Measurements from ENCODE around the gene GRM8. TPM values are rescaled to one million over a fixed set of nuclear protein-coding genes. Genes with fewer than 3 reads are reported as not detected.

Gene GRM8
- total RNA-seq, 1 experiment from 2014 or later, result not detected

GRCh38 chr7:126460664-126461063 lies 792.1 kb downstream of the GRM8 start:
- POLR2A ChIA-PET, result no interaction called here
- TF ChIP-seq POLR2AphosphoS5 (IDR thresholded peaks at IDR 0.05; ENCODE audit: low read depth, low read length), result no peak
- TF ChIP-seq, protein P1, sequence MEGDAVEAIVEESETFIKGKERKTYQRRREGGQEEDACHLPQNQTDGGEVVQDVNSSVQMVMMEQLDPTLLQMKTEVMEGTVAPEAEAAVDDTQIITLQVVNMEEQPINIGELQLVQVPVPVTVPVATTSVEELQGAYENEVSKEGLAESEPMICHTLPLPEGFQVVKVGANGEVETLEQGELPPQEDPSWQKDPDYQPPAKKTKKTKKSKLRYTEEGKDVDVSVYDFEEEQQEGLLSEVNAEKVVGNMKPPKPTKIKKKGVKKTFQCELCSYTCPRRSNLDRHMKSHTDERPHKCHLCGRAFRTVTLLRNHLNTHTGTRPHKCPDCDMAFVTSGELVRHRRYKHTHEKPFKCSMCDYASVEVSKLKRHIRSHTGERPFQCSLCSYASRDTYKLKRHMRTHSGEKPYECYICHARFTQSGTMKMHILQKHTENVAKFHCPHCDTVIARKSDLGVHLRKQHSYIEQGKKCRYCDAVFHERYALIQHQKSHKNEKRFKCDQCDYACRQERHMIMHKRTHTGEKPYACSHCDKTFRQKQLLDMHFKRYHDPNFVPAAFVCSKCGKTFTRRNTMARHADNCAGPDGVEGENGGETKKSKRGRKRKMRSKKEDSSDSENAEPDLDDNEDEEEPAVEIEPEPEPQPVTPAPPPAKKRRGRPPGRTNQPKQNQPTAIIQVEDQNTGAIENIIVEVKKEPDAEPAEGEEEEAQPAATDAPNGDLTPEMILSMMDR (IDR thresholded peaks at IDR 0.05), result no peak
- in situ Hi-C loops (cut with HindIII; ENCODE audit: low pct_unique_long_range_greater_than_20kb, low sequenced_read_pairs), result no loop called here
- no peaks in the 10 kb centered on the region for H3K27me3 ChIP-seq (ENCODE audit: control insufficient read depth, insufficient read depth, low read length)
- H3K4me1 ChIP-seq (ENCODE audit: control insufficient read depth, insufficient read depth, low read length), result no peaks in the 10 kb centered on the region
- BruUV-seq (replicated peaks), result no TSS peak
- no peak overlapping the region for H3K27ac ChIP-seq (ENCODE audit: low read length)
- H3K9me3 ChIP-seq (ENCODE audit: control insufficient read depth, insufficient read depth, low read depth, low read length), result no peaks in the 10 kb centered on the region
- intact Hi-C loops (cut with micrococcal nuclease; ENCODE audit: unreplicated experiment), result no loop called here
- no peak for ATAC-seq
- CTCF ChIA-PET, result no interaction called here
- no peaks in the 10 kb centered on the region; the same call in 1 of the 2 replicates for H3K36me3 ChIP-seq (ENCODE audit: control insufficient read depth, insufficient read depth, low read length)
- no peak overlapping the region for H3K4me3 ChIP-seq (ENCODE audit: low read depth in 2 of 2, low read length in 2 of 2)
- no peak for DNase-seq (ENCODE audit: low read depth, low spot score)

DNA sequence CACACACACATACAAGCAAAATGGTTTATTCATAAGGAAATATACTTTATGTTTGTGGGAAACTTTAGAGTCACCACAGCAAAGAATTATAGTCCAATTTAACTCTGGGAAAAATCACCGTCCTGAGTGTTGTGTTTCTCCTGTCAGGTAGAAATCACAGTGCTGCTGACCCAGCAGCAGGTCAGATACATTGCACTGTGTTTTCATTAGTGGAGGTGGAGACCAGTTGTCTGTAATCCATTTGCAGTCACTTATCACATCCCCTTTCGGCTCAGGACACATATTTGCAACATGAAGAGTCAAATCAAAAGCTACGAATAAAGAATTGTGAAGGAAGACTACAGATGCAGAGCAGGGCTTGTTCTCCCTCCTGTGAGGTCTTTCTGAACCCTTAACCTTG lies 799.6 kb downstream of the GRM8 start:
- intact Hi-C loops (cut with micrococcal nuclease; ENCODE audit: unreplicated experiment), result no loop called here
- H3K36me3 ChIP-seq (ENCODE audit: control insufficient read depth, insufficient read depth, low read length), result no peaks in the 10 kb centered on the region
- ChIA-PET CTCF (interaction anchor here (0.6 kb wide), 1 partner anchor 13 kb away, joined by 3 read pairs; no protein-coding TSS in a partner anchor), POLR2A (no interaction called here)
- no peaks in the 10 kb centered on the region for H3K4me1 ChIP-seq (ENCODE audit: control insufficient read depth, insufficient read depth, low read length)
- no peaks in the 10 kb centered on the region for H3K9me3 ChIP-seq (ENCODE audit: control insufficient read depth, insufficient read depth, low read depth, low read length)
- H3K4me3 ChIP-seq (ENCODE audit: low read depth in 2 of 2, low read length in 2 of 2), result no peak overlapping the region
- in situ Hi-C loops (cut with HindIII; ENCODE audit: low pct_unique_long_range_greater_than_20kb, low sequenced_read_pairs), result no loop called here
- BruUV-seq (replicated peaks), result no TSS peak
- no peaks in the 10 kb centered on the region for H3K27me3 ChIP-seq (ENCODE audit: control insufficient read depth, insufficient read depth, low read length)
- ATAC-seq (no peak), DNase-seq (ENCODE audit: low read depth, low spot score) (no peak)
- no peak for TF ChIP-seq POLR2AphosphoS5 (IDR thresholded peaks at IDR 0.05; ENCODE audit: low read depth, low read length)
- no peak for TF ChIP-seq TCF7L2 (IDR thresholded peaks at IDR 0.05; ENCODE audit: low read depth, low read length)
- no peak for TF ChIP-seq SIN3A (IDR thresholded peaks at IDR 0.05; ENCODE audit: borderline replicate concordance, insufficient read depth, low read depth, low read length)
- TF ChIP-seq, protein P2, sequence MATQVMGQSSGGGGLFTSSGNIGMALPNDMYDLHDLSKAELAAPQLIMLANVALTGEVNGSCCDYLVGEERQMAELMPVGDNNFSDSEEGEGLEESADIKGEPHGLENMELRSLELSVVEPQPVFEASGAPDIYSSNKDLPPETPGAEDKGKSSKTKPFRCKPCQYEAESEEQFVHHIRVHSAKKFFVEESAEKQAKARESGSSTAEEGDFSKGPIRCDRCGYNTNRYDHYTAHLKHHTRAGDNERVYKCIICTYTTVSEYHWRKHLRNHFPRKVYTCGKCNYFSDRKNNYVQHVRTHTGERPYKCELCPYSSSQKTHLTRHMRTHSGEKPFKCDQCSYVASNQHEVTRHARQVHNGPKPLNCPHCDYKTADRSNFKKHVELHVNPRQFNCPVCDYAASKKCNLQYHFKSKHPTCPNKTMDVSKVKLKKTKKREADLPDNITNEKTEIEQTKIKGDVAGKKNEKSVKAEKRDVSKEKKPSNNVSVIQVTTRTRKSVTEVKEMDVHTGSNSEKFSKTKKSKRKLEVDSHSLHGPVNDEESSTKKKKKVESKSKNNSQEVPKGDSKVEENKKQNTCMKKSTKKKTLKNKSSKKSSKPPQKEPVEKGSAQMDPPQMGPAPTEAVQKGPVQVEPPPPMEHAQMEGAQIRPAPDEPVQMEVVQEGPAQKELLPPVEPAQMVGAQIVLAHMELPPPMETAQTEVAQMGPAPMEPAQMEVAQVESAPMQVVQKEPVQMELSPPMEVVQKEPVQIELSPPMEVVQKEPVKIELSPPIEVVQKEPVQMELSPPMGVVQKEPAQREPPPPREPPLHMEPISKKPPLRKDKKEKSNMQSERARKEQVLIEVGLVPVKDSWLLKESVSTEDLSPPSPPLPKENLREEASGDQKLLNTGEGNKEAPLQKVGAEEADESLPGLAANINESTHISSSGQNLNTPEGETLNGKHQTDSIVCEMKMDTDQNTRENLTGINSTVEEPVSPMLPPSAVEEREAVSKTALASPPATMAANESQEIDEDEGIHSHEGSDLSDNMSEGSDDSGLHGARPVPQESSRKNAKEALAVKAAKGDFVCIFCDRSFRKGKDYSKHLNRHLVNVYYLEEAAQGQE (IDR thresholded peaks at IDR 0.05; ENCODE audit: insufficient read depth in 1 of 2, low read depth in 2 of 2, low read length in 1 of 2), result no peak
- TF ChIP-seq, protein P1 (IDR thresholded peaks at IDR 0.05), result no peak
- H3K27ac ChIP-seq (ENCODE audit: low read length), result no peak overlapping the region
